H1 (cell line): ENCODE measurements around the gene KCNK15. TPM values are rescaled to one million over a fixed set of nuclear protein-coding genes. Genes with fewer than 3 reads are reported as not detected.

Source experiments
- ATF2 ChIP-seq: IDR thresholded peaks from 2 replicates; pipeline ENCODE4 v1.6.1; 2012; ENCODE audit warnings: low read length, inconsistent platforms
- CBX8 ChIP-seq: fragments of 300-800, 300-1000 bp; sonication (generic); IDR thresholded peaks from 2 replicates; pipeline ENCODE4 v1.7.1; 2016; ENCODE audit warnings: low read depth, low read length, borderline replicate concordance
- CTBP2 ChIP-seq: IDR thresholded peaks from 2 replicates; pipeline ENCODE4 v1.7.0; 2011; ENCODE audit warnings: borderline replicate concordance, mild to moderate bottlenecking, moderate library complexity, mixed read lengths, low read length; ENCODE audit not compliant: insufficient read depth, insufficient read length
- E2F6 ChIP-seq: IDR thresholded peaks from 2 replicates; pipeline ENCODE4 v1.6.1; 2012; ENCODE audit warnings: inconsistent platforms
- EGR1 ChIP-seq: IDR thresholded peaks from 2 replicates; pipeline ENCODE4 v1.6.1; 2011; ENCODE audit warnings: low read depth, low read length, borderline replicate concordance
- FOSL1 ChIP-seq: IDR thresholded peaks from 2 replicates; pipeline ENCODE4 v1.6.1; 2011; ENCODE audit warnings: mild to moderate bottlenecking, low read depth, low read length, moderate library complexity; ENCODE audit not compliant: insufficient read depth
- GABPA ChIP-seq: IDR thresholded peaks from 2 replicates; pipeline ENCODE4 v1.6.1; 2011; ENCODE audit warnings: mild to moderate bottlenecking, low read length, moderate library complexity, borderline replicate concordance; ENCODE audit not compliant: insufficient read depth
- JUN ChIP-seq: IDR thresholded peaks from 2 replicates; pipeline ENCODE4 v1.6.1; 2011; ENCODE audit warnings: low read depth, mild to moderate bottlenecking, improper control_type of control experiment, low read length
- KDM1A ChIP-seq: fragments of 200-600, 300-600 bp; sonication (generic); IDR thresholded peaks from 2 replicates; pipeline ENCODE4 v1.7.1; 2016; ENCODE audit warnings: mild to moderate bottlenecking, low read length, borderline replicate concordance
- KDM5A ChIP-seq: fragments of 200-600 bp; IDR thresholded peaks from 2 replicates; pipeline ENCODE4 v1.7.1; 2012; ENCODE audit warnings: mild to moderate bottlenecking, low read length, inconsistent platforms, mixed read lengths
- POLR2AphosphoS5 ChIP-seq: IDR thresholded peaks from 2 replicates; pipeline ENCODE4 v1.6.1; 2011; ENCODE audit warnings: low read depth, low read length
- POU5F1 ChIP-seq: IDR thresholded peaks from 2 replicates; pipeline ENCODE4 v1.6.1; 2011; ENCODE audit warnings: low read depth, mild to moderate bottlenecking, low read length, moderate library complexity
- RBBP5 ChIP-seq: IDR thresholded peaks from 2 replicates; pipeline ENCODE4 v1.7.1; 2012; ENCODE audit warnings: low read depth, mild to moderate bottlenecking, inconsistent platforms, low read length, moderate library complexity, borderline replicate concordance
- RFX5 ChIP-seq: IDR thresholded peaks from 2 replicates; pipeline ENCODE4 v1.6.1; 2011; ENCODE audit warnings: low read depth, low read length, improper control_type of control experiment, borderline replicate concordance
- RNF2 ChIP-seq: fragments of 200-900, 300-1000 bp; sonication (generic); IDR thresholded peaks from 2 replicates; pipeline ENCODE4 v1.7.1; 2016; ENCODE audit warnings: borderline replicate concordance, low read depth, mild to moderate bottlenecking, antibody characterized with exemption, low read length; ENCODE audit not compliant: poor library complexity, severe bottlenecking; ENCODE audit errors: missing control alignments
- SAP30 ChIP-seq: fragments of 300-600 bp; sonication (generic); IDR thresholded peaks from 2 replicates; pipeline ENCODE4 v1.7.1; 2012; ENCODE audit warnings: low read length, moderate library complexity, mild to moderate bottlenecking, inconsistent platforms; ENCODE audit not compliant: insufficient read depth, insufficient replicate concordance
- TAF1 ChIP-seq: IDR thresholded peaks from 2 replicates; pipeline ENCODE4 v1.6.1; 2011; ENCODE audit warnings: mild to moderate bottlenecking, low read depth, low read length
- TBP ChIP-seq: IDR thresholded peaks from 2 replicates; pipeline ENCODE4 v1.6.1; 2011; ENCODE audit warnings: low read depth, low read length, improper control_type of control experiment
- TCF12 ChIP-seq: IDR thresholded peaks from 2 replicates; pipeline ENCODE4 v1.6.1; 2011; ENCODE audit warnings: low read depth, mild to moderate bottlenecking, low read length
- YY1 ChIP-seq: IDR thresholded peaks from 2 replicates; pipeline ENCODE4 v1.6.1; 2011; ENCODE audit warnings: low read depth, mild to moderate bottlenecking, low read length
- ZNF274 ChIP-seq: IDR thresholded peaks from 2 replicates; pipeline ENCODE4 v1.7.0; 2012; ENCODE audit warnings: low read length, borderline replicate concordance; ENCODE audit errors: extremely low read depth
- polyA plus RNA-seq, 7 experiments: library from polyadenylated mRNA; depleted of rRNA in 3 of 7; stranded (reverse) in 5 of 7; unstranded in 2 of 7; fragments of >200 nt in 5 of 7; fragments of 200-250 nt in 2 of 7; gene quantifications; 1 replicate in 5 of 7; 2 replicates in 1 of 7; 4 replicates in 1 of 7; pipeline versions ENCODE4 v1.2.1 to v1.2.3, GENCODE V29; 2011 to 2013; ENCODE audit warnings: missing spikeins in 2 of 7, mixed read lengths in 2 of 7
- total RNA-seq: library from RNA; stranded (reverse); fragmentation: NEBNext Ultra II Directional; extraction: Animal tissue kit (Norgen Biotek cat#: 25700); gene quantifications from 2 replicates; pipeline ENCODE4 v1.2.1, GENCODE V29; 2021

KCNK15 gene
- total and polyA plus RNA-seq, 2 of the 8 experiments (the other 6 are each of a cell fraction or from before 2014, with no cell fraction given): 0.24 to 0.33 TPM

- no peak for TF ChIP-seq JUN
- TF ChIP-seq E2F6: peak; percentile 90
- TF ChIP-seq SAP30: no peak
- TF ChIP-seq POU5F1: no peak
- no peak for TF ChIP-seq TBP
- no peak for TF ChIP-seq CTBP2
- no peak for TF ChIP-seq CBX8
- no peak for TF ChIP-seq EGR1
- 0 out of 2 replicates have a peak, but pooled peaks have one; percentile 53 for TF ChIP-seq RBBP5
- TF ChIP-seq YY1: no peak
- TF ChIP-seq ATF2: no peak
- 0 out of 2 replicates have a peak, but pooled peaks have one; percentile 48 for TF ChIP-seq GABPA
- no peak for TF ChIP-seq KDM5A
- no peak for TF ChIP-seq RNF2
- no peak for TF ChIP-seq TCF12
- no peak for TF ChIP-seq ZNF274
- TF ChIP-seq RFX5: no peak
- no peak for TF ChIP-seq FOSL1
- TF ChIP-seq TAF1: no peak
- no peak for TF ChIP-seq POLR2AphosphoS5
- TF ChIP-seq KDM1A: no peak
These were observed at the start of gene KCNK15 (continued) for GRCh38 chr20:44745598-44746366.
